HG03196 (cell line): ENCODE results near the gene NMT1.

Source experiments
- ATAC-seq: cut with Tn5 transposase; IDR thresholded peaks from one replicate; pipeline ENCODE4 v1.9.1; 2021; ENCODE audit not compliant: unreplicated experiment

NMT1 gene

GRCh38 chr17:45060797-45061605, at the start of gene NMT1:
NMT1 (plus strand) TSS chr17:45061317; CDS start chr17:45061330, 13 bp downstream.
- ATAC-seq = peak; percentile 88

GRCh38 chr17:45011767-45012166, 49.4 kb upstream of the NMT1 start:
- ATAC-seq = no peak

- ATAC-seq = no peak
Observed at GRCh38 chr17:45013021-45013997, 47.8 kb upstream of the NMT1 start.

GRCh38 chr17:45016237-45016636, 44.9 kb upstream of the NMT1 start:
- no peak for ATAC-seq

- no peak for ATAC-seq
Observed at GRCh38 chr17:45016823-45017222, 44.3 kb upstream of the NMT1 start.

- ATAC-seq = no peak
Observed at GRCh38 chr17:45018514-45018847, 42.6 kb upstream of the NMT1 start.

GRCh38 chr17:45018848-45019711, 42.0 kb upstream of the NMT1 start:
- ATAC-seq = no peak

GRCh38 chr17:45020354-45021138, 40.6 kb upstream of the NMT1 start:
- ATAC-seq = no peak

GRCh38 chr17:45021607-45022287, 39.4 kb upstream of the NMT1 start:
- no peak for ATAC-seq

- no peak for ATAC-seq
Observed at GRCh38 chr17:45022288-45022648, 38.8 kb upstream of the NMT1 start.

GRCh38 chr17:45022655-45023339, 38.3 kb upstream of the NMT1 start:
- no peak for ATAC-seq

- ATAC-seq = no peak
Observed at GRCh38 chr17:45029096-45029495, 32.0 kb upstream of the NMT1 start.

- ATAC-seq = no peak
Observed at GRCh38 chr17:45029758-45030423, 31.2 kb upstream of the NMT1 start.

- ATAC-seq = no peak
Observed at GRCh38 chr17:45030733-45031132, 30.4 kb upstream of the NMT1 start.

- no peak for ATAC-seq
Observed at GRCh38 chr17:45031231-45032173, 29.6 kb upstream of the NMT1 start.

GRCh38 chr17:45032174-45032541, 29.0 kb upstream of the NMT1 start:
- ATAC-seq = no peak

GRCh38 chr17:45034599-45034998, 26.5 kb upstream of the NMT1 start:
- ATAC-seq = no peak

GRCh38 chr17:45035848-45036247, 25.3 kb upstream of the NMT1 start:
- ATAC-seq = no peak
